Measurements from ENCODE around the gene ARRB1. TPM values are rescaled to one million over a fixed set of nuclear protein-coding genes. Genes with fewer than 3 reads are reported as not detected.
A peak's percentile ranks its signal among the peaks of the same experiment; 100 is the strongest.

ARRB1 gene
- total RNA-seq, 1 donor from 2014 or later = 187 TPM

DNA sequence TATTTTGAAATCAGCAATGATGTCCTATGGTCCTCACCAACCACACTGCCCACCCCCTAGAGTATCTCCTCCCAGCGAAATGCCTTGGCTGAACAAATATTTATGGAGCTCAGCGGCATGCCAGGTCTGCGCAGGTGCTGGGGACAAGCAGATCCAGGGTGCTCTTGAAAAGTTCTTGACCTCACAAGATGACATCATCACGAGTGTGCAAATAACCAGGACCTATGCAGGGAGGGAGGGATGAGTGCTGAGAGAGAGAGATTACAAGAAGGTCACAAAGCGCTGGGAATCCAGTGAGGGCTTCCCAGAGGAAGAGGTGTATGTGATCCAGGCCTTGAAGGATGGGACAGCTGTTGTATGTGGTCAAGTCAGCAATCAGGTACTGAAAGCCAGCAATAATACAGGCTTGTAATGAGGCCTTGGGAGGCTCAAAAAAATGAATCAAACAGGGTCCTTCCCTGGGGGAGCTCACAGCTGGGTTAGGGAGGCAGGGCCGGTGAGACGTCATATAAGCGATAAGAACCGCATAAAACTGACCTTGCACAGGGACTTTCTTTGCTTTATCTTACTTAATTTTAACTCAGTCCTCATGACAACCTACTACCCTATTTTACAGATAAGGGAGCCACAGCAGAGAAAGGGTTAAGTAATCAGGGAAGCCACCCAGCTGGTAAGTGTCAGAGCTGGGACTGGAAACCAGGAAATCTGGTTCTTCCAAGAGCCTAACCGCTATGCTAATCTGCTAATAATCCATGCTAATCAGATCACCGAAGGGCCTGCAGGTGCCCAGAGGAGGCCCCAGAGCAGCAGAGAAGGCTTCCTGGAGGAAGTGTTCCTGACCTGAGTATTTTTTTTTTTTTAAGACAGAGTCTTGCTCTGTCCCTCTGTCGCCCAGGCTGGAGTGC is 8.2 kb downstream of the ARRB1 start:
- H3K9me3 ChIP-seq = no peaks in the 10 kb centered on the region
- no peaks in the 10 kb centered on the region for H3K27me3 ChIP-seq (ENCODE audit: low read depth)
- peak overlapping the region; percentile 35 for H3K4me3 ChIP-seq
- H3K4me1 ChIP-seq = peaks cover 100% of the 10 kb centered on the region
- no peak for TF ChIP-seq CTCF (IDR thresholded peaks at IDR 0.05)
- peaks cover 7% of the 10 kb centered on the region for H3K36me3 ChIP-seq
- DNase-seq (peak; percentile 85), ATAC-seq (peak; percentile 78 to 82)
- intact Hi-C loops (cut with DNase I) = no loop called here
- peak overlapping the region; percentile 86 for H3K27ac ChIP-seq

DNA sequence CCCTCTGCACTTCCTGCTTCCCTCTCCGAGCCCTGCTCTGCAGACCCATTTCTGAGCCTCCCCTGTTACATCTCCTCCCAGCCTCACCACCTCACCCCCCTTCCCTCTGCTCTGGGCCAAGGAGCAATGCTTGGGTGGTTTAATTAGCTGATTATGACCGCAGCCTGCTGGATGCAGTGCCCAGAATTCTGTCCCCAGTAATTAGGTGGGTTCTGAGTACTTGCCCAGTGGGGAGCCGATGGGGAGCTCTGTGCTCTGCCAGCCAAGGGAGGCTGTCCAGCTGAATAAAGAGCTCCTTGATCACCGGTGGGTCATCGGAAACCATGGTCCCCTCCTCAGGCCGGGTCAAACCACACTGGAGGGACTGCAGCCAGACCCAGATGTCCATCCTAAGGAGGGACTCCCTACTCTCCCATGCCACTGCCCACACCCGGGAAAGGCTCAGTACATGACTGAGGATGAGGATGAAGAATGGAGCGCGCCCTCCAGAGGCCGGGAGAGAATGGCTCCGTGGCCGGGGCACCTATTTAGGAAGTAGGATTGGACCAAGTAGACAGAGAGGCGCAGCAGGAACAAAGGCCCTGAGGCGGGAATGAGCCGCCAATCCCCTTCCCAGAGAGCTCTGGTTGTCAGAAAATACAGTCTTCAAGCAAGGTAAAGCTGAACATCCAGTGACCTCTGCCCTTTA is 9.1 kb downstream of the ARRB1 start:
- peak overlapping the region; percentile 35 for H3K4me3 ChIP-seq
- no peaks in the 10 kb centered on the region for H3K27me3 ChIP-seq (ENCODE audit: low read depth)
- intact Hi-C loops (cut with DNase I) = no loop called here
- peaks cover 100% of the 10 kb centered on the region for H3K4me1 ChIP-seq
- ATAC-seq = no peak
- no peaks in the 10 kb centered on the region for H3K9me3 ChIP-seq
- TF ChIP-seq CTCF (IDR thresholded peaks at IDR 0.05) = no peak
- DNase-seq = no peak
- peaks cover 6% of the 10 kb centered on the region for H3K36me3 ChIP-seq
- H3K27ac ChIP-seq = peak overlapping the region; percentile 86

- TF ChIP-seq CTCF (IDR thresholded peaks at IDR 0.05) = no peak
- H3K27me3 ChIP-seq (ENCODE audit: low read depth) = no peaks in the 10 kb centered on the region
- intact Hi-C loops (cut with DNase I) = no loop called here
- H3K9me3 ChIP-seq = no peaks in the 10 kb centered on the region
- H3K4me1 ChIP-seq = peaks cover 100% of the 10 kb centered on the region
- H3K4me3 ChIP-seq = peak overlapping the region; percentile 33
- peak in 1 of 2 donors; percentile 5 for ATAC-seq
- no peak for DNase-seq
- H3K36me3 ChIP-seq = peaks cover 6% of the 10 kb centered on the region
- peak overlapping the region; percentile 86 for H3K27ac ChIP-seq
These were observed 9.8 kb downstream of the ARRB1 start for GRCh38 chr11:75341612-75342011.

DNA sequence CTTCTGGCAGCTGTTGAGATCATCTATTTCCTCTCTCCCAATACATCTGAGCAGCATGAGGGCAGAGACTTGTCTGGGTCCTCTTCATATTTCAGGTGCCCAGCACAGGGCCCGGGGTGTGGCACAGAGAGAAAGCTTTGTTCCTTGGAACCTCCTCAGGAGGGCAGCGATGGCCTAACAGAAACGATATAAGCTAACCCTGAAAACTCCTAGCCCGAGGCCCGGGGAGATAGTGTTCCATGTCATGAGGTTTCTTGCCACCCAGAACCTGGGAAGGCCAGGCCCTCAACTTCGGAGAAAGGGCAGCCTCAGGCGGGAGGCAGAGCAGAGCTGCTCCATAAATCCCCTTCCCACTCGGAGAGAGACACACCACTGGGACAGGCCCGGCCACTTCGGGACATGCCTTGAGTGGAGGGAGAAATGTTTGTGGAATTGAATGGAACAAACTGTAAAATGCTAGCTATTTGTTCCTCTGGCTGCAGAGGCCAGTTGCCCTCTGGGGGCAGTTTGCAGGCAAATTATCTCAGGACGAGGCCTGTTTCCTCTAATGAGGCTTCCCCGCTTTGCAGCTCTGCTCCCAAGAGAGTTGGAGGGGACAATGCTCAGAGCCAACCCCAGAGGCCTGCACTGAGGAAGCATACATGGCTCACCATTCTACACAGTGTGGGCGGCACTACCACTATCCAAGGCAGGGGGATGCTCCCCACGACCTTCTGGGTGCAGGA is 11.6 kb downstream of the ARRB1 start:
- Histone ChIP-seq H3K4me3 (peak overlapping the region; percentile 33), H3K27me3 (ENCODE audit: low read depth) (no peaks in the 10 kb centered on the region), H3K4me1 (peaks cover 100% of the 10 kb centered on the region), H3K27ac (peak overlapping the region; percentile 86), H3K36me3 (peaks cover 6% of the 10 kb centered on the region), H3K9me3 (no peaks in the 10 kb centered on the region)
- no peak for TF ChIP-seq CTCF (IDR thresholded peaks at IDR 0.05)
- ATAC-seq (peak in 1 of 2 donors; percentile 1), DNase-seq (no peak)
- intact Hi-C loops (cut with DNase I) = no loop called here

DNA sequence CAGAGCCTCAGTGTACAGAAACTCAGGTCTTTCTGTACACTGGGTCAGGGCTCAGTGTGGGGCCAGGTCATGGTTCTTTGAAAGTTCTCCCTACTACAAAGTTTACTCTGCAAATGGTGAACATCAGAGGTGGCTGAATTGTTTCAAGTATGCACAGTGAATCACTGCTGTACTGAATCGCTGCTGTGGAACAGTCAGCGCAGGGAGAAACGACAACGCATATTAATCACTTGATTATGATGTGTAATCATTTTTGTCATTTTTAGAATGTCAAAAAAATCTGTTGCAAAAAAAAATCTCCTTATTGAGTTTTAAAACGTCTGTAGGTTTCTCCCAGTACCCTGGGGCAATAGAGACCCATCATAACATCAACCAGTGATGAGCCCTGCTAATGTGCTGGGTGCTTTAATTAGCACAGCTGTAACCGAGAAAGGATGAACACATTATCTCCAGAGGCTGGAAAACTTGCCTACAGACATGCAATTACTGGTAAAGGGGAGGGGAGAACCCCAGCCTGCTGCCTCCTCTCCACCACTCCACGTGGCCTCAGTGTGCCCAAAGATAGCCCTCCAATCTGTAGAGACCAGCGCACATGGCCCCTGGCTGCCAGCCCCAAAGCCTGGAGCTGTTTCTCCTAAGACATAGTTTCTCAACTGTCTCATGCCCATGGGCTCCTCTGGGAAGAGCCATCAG is 12.8 kb downstream of the ARRB1 start:
- Histone ChIP-seq H3K27me3 (ENCODE audit: low read depth) (no peaks in the 10 kb centered on the region), H3K4me1 (peaks cover 100% of the 10 kb centered on the region), H3K27ac (peak overlapping the region; percentile 86), H3K36me3 (peaks cover 6% of the 10 kb centered on the region), H3K4me3 (no peak overlapping the region), H3K9me3 (no peaks in the 10 kb centered on the region)
- ATAC-seq = no peak
- DNase-seq = no peak
- intact Hi-C loops (cut with DNase I) = no loop called here
- no peak for TF ChIP-seq CTCF (IDR thresholded peaks at IDR 0.05)

Data from lower lobe of right lung (tissue), 2 donors.